Measurements from ENCODE around the gene ZDHHC8.

ZDHHC8 gene

GRCh38 chr22:20166703-20167102, 35.1 kb downstream of the ZDHHC8 start:
- H3K4me2 ChIP-seq (ENCODE audit: low read length), result no peak overlapping the region
- H3K27me3 ChIP-seq (ENCODE audit: control insufficient read depth, low read length), result no peaks in the 10 kb centered on the region
- no peaks in the 10 kb centered on the region for H3K4me1 ChIP-seq (ENCODE audit: control insufficient read depth, low read length)
- TF ChIP-seq, protein P1, sequence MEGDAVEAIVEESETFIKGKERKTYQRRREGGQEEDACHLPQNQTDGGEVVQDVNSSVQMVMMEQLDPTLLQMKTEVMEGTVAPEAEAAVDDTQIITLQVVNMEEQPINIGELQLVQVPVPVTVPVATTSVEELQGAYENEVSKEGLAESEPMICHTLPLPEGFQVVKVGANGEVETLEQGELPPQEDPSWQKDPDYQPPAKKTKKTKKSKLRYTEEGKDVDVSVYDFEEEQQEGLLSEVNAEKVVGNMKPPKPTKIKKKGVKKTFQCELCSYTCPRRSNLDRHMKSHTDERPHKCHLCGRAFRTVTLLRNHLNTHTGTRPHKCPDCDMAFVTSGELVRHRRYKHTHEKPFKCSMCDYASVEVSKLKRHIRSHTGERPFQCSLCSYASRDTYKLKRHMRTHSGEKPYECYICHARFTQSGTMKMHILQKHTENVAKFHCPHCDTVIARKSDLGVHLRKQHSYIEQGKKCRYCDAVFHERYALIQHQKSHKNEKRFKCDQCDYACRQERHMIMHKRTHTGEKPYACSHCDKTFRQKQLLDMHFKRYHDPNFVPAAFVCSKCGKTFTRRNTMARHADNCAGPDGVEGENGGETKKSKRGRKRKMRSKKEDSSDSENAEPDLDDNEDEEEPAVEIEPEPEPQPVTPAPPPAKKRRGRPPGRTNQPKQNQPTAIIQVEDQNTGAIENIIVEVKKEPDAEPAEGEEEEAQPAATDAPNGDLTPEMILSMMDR (IDR thresholded peaks at IDR 0.05; ENCODE audit: low read depth, low read length, poor library complexity, severe bottlenecking), result no peak
- no peak for TF ChIP-seq EZH2phosphoT487 (IDR thresholded peaks at IDR 0.05; ENCODE audit: borderline replicate concordance, low read length)
- no peaks in the 10 kb centered on the region for H3K36me3 ChIP-seq (ENCODE audit: control insufficient read depth, low read length)
- no peaks in the 10 kb centered on the region for H3K9me2 ChIP-seq (replicated peaks; ENCODE audit: control insufficient read depth, low read length)
- H3K27ac ChIP-seq (ENCODE audit: low read depth, low read length), result no peak overlapping the region
- H4K20me1 ChIP-seq (ENCODE audit: control insufficient read depth, insufficient read depth, low read depth, low read length), result no peaks in the 10 kb centered on the region
- no peaks in the 10 kb centered on the region for H3F3A ChIP-seq (ENCODE audit: control insufficient read depth, insufficient read depth)
- H3K79me2 ChIP-seq (ENCODE audit: control insufficient read depth, low read length), result no peaks in the 10 kb centered on the region
- H3K9me3 ChIP-seq (ENCODE audit: control insufficient read depth, insufficient read depth, low read length), result no peaks in the 10 kb centered on the region; the same call in 1 of the 2 replicates
- no peak overlapping the region for H3K4me3 ChIP-seq (ENCODE audit: low read length)

- Histone ChIP-seq H3K27ac (ENCODE audit: low read depth, low read length) (no peak overlapping the region), H3K9me3 (ENCODE audit: control insufficient read depth, insufficient read depth, low read length) (no peaks in the 10 kb centered on the region), H3K36me3 (ENCODE audit: control insufficient read depth, low read length) (no peaks in the 10 kb centered on the region), H3K4me3 (ENCODE audit: low read length) (no peak overlapping the region), H3F3A (ENCODE audit: control insufficient read depth, insufficient read depth) (no peaks in the 10 kb centered on the region), H3K9me2 (replicated peaks; ENCODE audit: control insufficient read depth, low read length) (no peaks in the 10 kb centered on the region), H3K79me2 (ENCODE audit: control insufficient read depth, low read length) (no peaks in the 10 kb centered on the region), H4K20me1 (ENCODE audit: control insufficient read depth, insufficient read depth, low read depth, low read length) (no peaks in the 10 kb centered on the region), H3K4me1 (ENCODE audit: control insufficient read depth, low read length) (no peaks in the 10 kb centered on the region), H3K4me2 (ENCODE audit: low read length) (no peak overlapping the region), H3K27me3 (ENCODE audit: control insufficient read depth, low read length) (no peaks in the 10 kb centered on the region)
- TF ChIP-seq EZH2phosphoT487 (IDR thresholded peaks at IDR 0.05; ENCODE audit: borderline replicate concordance, low read length), result no peak
- TF ChIP-seq, protein P1 (IDR thresholded peaks at IDR 0.05; ENCODE audit: low read depth, low read length, poor library complexity, severe bottlenecking), result no peak
Observed at GRCh38 chr22:20167643-20168322, 36.2 kb downstream of the ZDHHC8 start.

GRCh38 chr22:20169253-20169822, 37.7 kb downstream of the ZDHHC8 start:
- no peaks in the 10 kb centered on the region for H3K27me3 ChIP-seq (ENCODE audit: control insufficient read depth, low read length)
- H3K27ac ChIP-seq (ENCODE audit: low read depth, low read length), result no peak overlapping the region
- no peaks in the 10 kb centered on the region for H3F3A ChIP-seq (ENCODE audit: control insufficient read depth, insufficient read depth)
- H3K79me2 ChIP-seq (ENCODE audit: control insufficient read depth, low read length), result no peaks in the 10 kb centered on the region
- H3K9me2 ChIP-seq (replicated peaks; ENCODE audit: control insufficient read depth, low read length), result no peaks in the 10 kb centered on the region
- no peaks in the 10 kb centered on the region for H4K20me1 ChIP-seq (ENCODE audit: control insufficient read depth, insufficient read depth, low read depth, low read length)
- no peaks in the 10 kb centered on the region for H3K4me1 ChIP-seq (ENCODE audit: control insufficient read depth, low read length)
- TF ChIP-seq EZH2phosphoT487 (IDR thresholded peaks at IDR 0.05; ENCODE audit: borderline replicate concordance, low read length), result no peak
- TF ChIP-seq, protein P1 (IDR thresholded peaks at IDR 0.05; ENCODE audit: low read depth, low read length, poor library complexity, severe bottlenecking), result no peak
- no peaks in the 10 kb centered on the region for H3K36me3 ChIP-seq (ENCODE audit: control insufficient read depth, low read length)
- no peak overlapping the region for H3K4me2 ChIP-seq (ENCODE audit: low read length)
- no peaks in the 10 kb centered on the region for H3K9me3 ChIP-seq (ENCODE audit: control insufficient read depth, insufficient read depth, low read length)
- no peak overlapping the region for H3K4me3 ChIP-seq (ENCODE audit: low read length)

All from DOHH2 (cell line).